ENCODE measurements around the gene PRRC1. TPM values are rescaled to one million over a fixed set of nuclear protein-coding genes. Genes with fewer than 3 reads are reported as not detected.

The PRRC1 gene
- total and polyA plus RNA-seq, 11 donors, result 10.3 to 37.7 (median 20.8) TPM

DNA sequence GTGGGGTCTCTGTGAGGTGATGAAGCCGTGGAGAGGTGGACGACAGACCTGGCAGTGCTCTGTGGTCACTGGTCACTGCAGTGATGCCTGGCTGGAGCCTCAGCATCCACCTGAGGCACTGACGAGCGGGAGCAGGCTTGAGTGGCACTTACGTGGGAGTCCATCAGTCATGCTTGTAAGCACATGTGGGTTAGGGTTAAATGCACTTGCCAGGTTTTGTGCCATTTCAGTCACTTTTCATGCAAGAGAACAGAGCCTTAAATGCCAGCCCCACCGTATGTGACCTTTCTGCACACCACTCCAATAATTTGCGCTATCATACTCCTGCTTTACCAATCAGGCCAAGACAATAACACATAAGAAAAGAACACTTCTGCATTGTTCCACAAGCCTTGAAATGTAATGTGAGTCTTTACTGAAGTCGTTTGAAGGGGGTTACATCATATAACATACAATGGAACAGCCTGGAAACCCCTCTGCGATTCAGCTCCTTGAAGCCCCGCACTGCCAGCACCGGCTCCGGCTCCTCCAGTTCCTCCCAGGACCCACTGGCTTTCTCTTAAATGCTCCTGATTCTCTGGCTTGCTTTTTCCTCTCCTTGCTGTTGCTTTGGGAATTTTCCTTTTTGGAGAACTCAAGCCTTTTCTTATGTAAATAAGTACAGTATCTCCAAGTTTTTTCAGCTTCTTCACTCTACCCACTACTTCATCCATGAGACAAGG lies 72.0 kb downstream of the PRRC1 start:
- Histone ChIP-seq H3K4me1 (no peaks in the 10 kb centered on the region), H3K9me3 (no peaks in the 10 kb centered on the region), H3K36me3 (no peaks in the 10 kb centered on the region), H3K4me3 (no peak overlapping the region), H3K27me3 (no peaks in the 10 kb centered on the region), H3K27ac (no peak overlapping the region)
- no peak for DNase-seq
- no peak for ATAC-seq
- intact Hi-C loops (cut with DNase I), result no loop called here
- no peak for TF ChIP-seq POLR2A (IDR thresholded peaks at IDR 0.05)
- TF ChIP-seq, protein P1, sequence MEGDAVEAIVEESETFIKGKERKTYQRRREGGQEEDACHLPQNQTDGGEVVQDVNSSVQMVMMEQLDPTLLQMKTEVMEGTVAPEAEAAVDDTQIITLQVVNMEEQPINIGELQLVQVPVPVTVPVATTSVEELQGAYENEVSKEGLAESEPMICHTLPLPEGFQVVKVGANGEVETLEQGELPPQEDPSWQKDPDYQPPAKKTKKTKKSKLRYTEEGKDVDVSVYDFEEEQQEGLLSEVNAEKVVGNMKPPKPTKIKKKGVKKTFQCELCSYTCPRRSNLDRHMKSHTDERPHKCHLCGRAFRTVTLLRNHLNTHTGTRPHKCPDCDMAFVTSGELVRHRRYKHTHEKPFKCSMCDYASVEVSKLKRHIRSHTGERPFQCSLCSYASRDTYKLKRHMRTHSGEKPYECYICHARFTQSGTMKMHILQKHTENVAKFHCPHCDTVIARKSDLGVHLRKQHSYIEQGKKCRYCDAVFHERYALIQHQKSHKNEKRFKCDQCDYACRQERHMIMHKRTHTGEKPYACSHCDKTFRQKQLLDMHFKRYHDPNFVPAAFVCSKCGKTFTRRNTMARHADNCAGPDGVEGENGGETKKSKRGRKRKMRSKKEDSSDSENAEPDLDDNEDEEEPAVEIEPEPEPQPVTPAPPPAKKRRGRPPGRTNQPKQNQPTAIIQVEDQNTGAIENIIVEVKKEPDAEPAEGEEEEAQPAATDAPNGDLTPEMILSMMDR (IDR thresholded peaks at IDR 0.05), result no peak
- 71 to 85% (median 79%) methylated on average over 11 to 12 of the region's 12 CpGs for WGBS, 4 donors

DNA sequence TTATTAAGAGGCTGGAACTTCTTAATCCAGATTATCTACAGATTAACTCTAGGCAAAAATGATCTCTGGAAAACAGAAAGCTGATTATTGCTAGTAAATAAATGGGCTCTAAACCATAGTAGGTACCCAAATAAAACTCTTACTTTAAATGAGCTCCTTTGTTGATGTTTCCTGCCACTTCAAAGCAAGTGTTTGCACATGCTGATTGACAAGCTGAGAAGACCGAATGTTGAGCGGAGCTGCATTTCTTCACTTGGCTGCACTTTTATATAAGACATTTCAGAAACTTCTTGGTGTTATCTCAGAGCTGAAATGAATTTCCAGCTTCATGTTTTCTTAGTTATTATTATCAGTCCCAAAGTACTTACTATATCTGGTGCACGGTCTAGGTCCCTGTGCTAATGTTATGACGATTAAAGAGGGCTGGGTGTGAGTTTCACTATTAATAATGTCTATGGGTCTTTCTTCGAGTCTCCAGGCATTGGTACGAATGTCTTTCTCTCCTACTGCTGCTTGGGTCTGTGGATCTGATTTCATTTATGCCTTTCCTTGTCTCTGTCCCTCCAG lies 72.8 kb downstream of the PRRC1 start:
- Histone ChIP-seq H3K4me1 (no peaks in the 10 kb centered on the region), H3K4me3 (no peak overlapping the region), H3K27ac (no peak overlapping the region), H3K36me3 (no peaks in the 10 kb centered on the region), H3K27me3 (no peaks in the 10 kb centered on the region), H3K9me3 (no peaks in the 10 kb centered on the region)
- TF ChIP-seq POLR2A (IDR thresholded peaks at IDR 0.05), result no peak
- TF ChIP-seq, protein P1 (IDR thresholded peaks at IDR 0.05), result no peak
- intact Hi-C loops (cut with DNase I), result no loop called here
- ATAC-seq (no peak), DNase-seq (no peak)
- 69 to 80% (median 71%) methylated on average over 6 of the region's 6 CpGs for WGBS, 4 donors

DNA sequence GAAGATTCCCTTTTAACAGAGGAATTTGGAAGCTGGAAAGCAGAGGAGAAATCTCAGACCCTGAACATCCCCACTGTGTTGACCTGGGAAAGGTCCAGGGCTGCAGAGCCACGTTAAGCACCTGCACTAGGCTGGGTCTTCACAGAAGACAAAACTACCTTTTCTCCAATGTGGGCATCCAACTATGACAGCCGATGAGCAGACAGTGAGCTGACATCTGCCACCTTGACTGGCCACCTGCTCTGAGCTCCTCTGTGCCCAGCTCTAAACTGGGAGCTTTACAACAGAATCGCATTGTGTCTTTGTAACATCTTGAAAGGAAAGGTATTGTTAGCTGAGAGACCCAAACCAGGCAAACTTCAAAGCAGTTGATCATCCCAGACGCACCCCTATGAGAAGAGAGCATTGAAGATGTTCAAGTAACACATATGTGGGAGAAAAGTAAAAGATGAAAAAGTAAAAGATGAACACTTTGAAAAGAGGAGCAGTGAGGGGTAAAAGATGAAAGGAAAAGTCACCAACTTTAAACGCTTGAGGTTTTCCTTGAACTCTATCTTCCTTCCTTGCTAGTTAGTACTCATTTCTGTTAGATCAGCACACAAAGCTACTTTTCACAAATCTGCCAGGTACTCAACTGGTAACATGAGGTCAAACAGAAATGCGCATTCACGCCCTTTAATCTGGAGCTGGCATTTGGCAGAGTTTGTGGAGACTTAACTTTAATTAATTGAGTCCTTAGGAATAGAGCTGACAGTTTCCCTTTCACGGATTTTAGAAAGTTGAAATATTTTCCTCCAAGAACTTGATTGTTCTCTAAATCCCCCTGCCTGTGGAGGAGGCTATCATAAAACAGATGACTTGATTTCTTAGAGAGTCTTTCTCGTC lies 78.3 kb downstream of the PRRC1 start:
- Histone ChIP-seq H3K4me1 (peaks cover 0 to 9% (median 0%) of the 10 kb centered on the region in 12 donors), H3K27me3 (no peaks in the 10 kb centered on the region), H3K4me3 (no peak overlapping the region), H3K27ac (no peak overlapping the region), H3K9me3 (no peaks in the 10 kb centered on the region), H3K36me3 (no peaks in the 10 kb centered on the region)
- no peak for DNase-seq
- intact Hi-C loops (cut with DNase I), result no loop called here
- TF ChIP-seq, protein P1 (IDR thresholded peaks at IDR 0.05), result no peak
- TF ChIP-seq POLR2A (IDR thresholded peaks at IDR 0.05), result no peak
- WGBS, 4 donors, result 86 to 94% (median 88%) methylated on average over 9 of the region's 9 CpGs
- no peak for ATAC-seq

DNA sequence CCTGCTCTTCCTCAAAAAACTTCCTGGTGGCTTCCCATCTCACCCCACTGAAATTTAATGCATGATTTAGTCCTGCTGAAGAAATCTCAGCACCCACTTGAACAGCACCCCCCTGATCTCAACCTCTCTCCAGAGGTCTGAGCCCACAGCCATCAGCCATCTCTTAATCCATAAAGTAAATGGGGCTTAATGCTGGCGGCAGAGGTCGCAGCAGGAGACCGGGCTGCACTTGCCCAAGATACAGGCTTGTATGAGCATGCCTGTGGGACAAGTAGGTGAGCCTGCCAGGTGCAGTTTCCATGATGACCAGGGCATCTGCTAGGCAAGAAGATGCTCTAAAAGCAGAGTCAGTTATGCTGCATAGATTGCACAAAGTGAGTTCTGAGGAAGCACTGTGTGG lies 79.1 kb downstream of the PRRC1 start:
- DNase-seq, result no peak
- no peak for TF ChIP-seq POLR2A (IDR thresholded peaks at IDR 0.05)
- TF ChIP-seq, protein P1 (IDR thresholded peaks at IDR 0.05), result no peak
- Histone ChIP-seq H3K27ac (no peak overlapping the region), H3K36me3 (no peaks in the 10 kb centered on the region), H3K4me1 (peaks cover 0 to 9% (median 0%) of the 10 kb centered on the region in 12 donors), H3K27me3 (no peaks in the 10 kb centered on the region), H3K9me3 (no peaks in the 10 kb centered on the region), H3K4me3 (no peak overlapping the region)
- intact Hi-C loops (cut with DNase I), result no loop called here
- ATAC-seq, result no peak
- 90 to 100% (median 92%) methylated on average over 2 to 3 of the region's 3 CpGs for WGBS, 4 donors

Measured in heart left ventricle (tissue), 16 donors.